IMR-90 (cell line): ENCODE results near the gene GRIA3.

ENCODE experiments used
- CEBPB ChIP-seq: IDR thresholded peaks from 2 replicates; pipeline ENCODE4 v1.6.1; 2012; ENCODE audit warnings: low read depth, low read length, improper control_type of control experiment
- CTCF ChIP-seq: conservative IDR thresholded peaks from 2 replicates; pipeline ENCODE4 v1.5.1; 2012; ENCODE audit warnings: mild to moderate bottlenecking, low read depth, low read length, improper control_type of control experiment
- POLR2A ChIP-seq: IDR thresholded peaks from 2 replicates; pipeline ENCODE4 v1.6.1; 2012; ENCODE audit warnings: mild to moderate bottlenecking, low read depth, low read length
- RAD21 ChIP-seq: IDR thresholded peaks from 2 replicates; pipeline ENCODE4 v1.6.1; 2012; ENCODE audit warnings: low read length, improper control_type of control experiment
- SMC3 ChIP-seq: fragments of 150-350 bp; IDR thresholded peaks from 2 replicates; pipeline ENCODE4 v1.6.1; 2016; ENCODE audit warnings: low read depth, mild to moderate bottlenecking, antibody characterized with exemption, low read length, moderate library complexity

- no peak for TF ChIP-seq CTCF
- TF ChIP-seq RAD21, result no peak
- no peak for TF ChIP-seq SMC3
- TF ChIP-seq POLR2A, result no peak
- TF ChIP-seq CEBPB, result no peak
These were observed 166.1 kb downstream of the GRIA3 start for GRCh38 chrX:123350226-123350625.
